WTC11 (cell line): Measurements from ENCODE around the gene BORCS8. TPM values are rescaled to one million over a fixed set of nuclear protein-coding genes. Genes with fewer than 3 reads are reported as not detected.

Experiments used
- ATAC-seq: fragments of 200-7000 bp; cut with Tn5 transposase; 2 replicates; pipeline ENCODE4 v1.10.0; 2021; ENCODE audit warnings: mild to moderate bottlenecking, moderate library complexity
- CTCF ChIA-PET: fragments of 300-600 bp; sonication (Branson Sonifier 250); formaldehyde crosslinking; loops from one replicate; lab custom pipeline; 2021; ENCODE audit warnings: antibody characterized with exemption; lab: Charles Lee
- POLR2A ChIA-PET: fragments of 350-600 bp; sonication (Branson Sonifier 250); formaldehyde crosslinking; loops from one replicate; lab custom pipeline; 2021; ENCODE audit warnings: antibody characterized with exemption; lab: Charles Lee
- DNase-seq: peaks from one replicate; pipeline ENCODE4 v3.0.0; 2021; ENCODE audit warnings: low spot score
- H3K27ac Mint-ChIP-seq: 2 replicates; pipeline ENCODE4 v1.8.0; 2021; ENCODE audit warnings: mixed read lengths
- H3K27me3 Mint-ChIP-seq: 2 replicates; pipeline ENCODE4 v1.8.0; 2021; ENCODE audit warnings: low read depth, mild to moderate bottlenecking, moderate library complexity, mixed read lengths
- H3K36me3 Mint-ChIP-seq: 2 replicates; pipeline ENCODE4 v1.8.0; 2021; ENCODE audit warnings: mixed read lengths
- H3K4me1 Mint-ChIP-seq: 2 replicates; pipeline ENCODE4 v1.8.0; 2022; ENCODE audit warnings: mixed read lengths
- H3K4me3 Mint-ChIP-seq: 2 replicates; pipeline ENCODE4 v1.8.0; 2021; ENCODE audit warnings: mild to moderate bottlenecking, moderate library complexity, mixed read lengths
- H3K9me3 Mint-ChIP-seq: 2 replicates; pipeline ENCODE4 v1.8.0; 2021; ENCODE audit warnings: mixed read lengths
- AFF4 ChIP-seq: sonication (generic); formaldehyde crosslinking; IDR thresholded peaks from 2 replicates; pipeline ENCODE4 v1.8.1; 2023; ENCODE audit warnings: mild to moderate bottlenecking, missing genetic modification reagents, borderline replicate concordance
- ATF1 ChIP-seq: sonication (generic); formaldehyde crosslinking; IDR thresholded peaks from 2 replicates; pipeline ENCODE4 v1.8.1; 2023; ENCODE audit warnings: mild to moderate bottlenecking, moderate library complexity, missing genetic modification reagents
- CREM ChIP-seq: sonication (generic); formaldehyde crosslinking; IDR thresholded peaks from 2 replicates; pipeline ENCODE4 v1.8.1; 2022; ENCODE audit warnings: mild to moderate bottlenecking, missing genetic modification reagents, moderate library complexity
- CTCF ChIP-seq: fragments of 200-600 bp; IDR thresholded peaks from 2 replicates; pipeline ENCODE4 v1.8.0; 2022; ENCODE audit warnings: antibody characterized with exemption
- ESRRA ChIP-seq: sonication (generic); formaldehyde crosslinking; IDR thresholded peaks from 2 replicates; pipeline ENCODE4 v1.8.1; 2022; ENCODE audit warnings: mild to moderate bottlenecking, missing genetic modification reagents, borderline replicate concordance
- FOXJ3 ChIP-seq: sonication (generic); formaldehyde crosslinking; IDR thresholded peaks from 2 replicates; pipeline ENCODE4 v1.9.0; 2021; ENCODE audit warnings: missing genetic modification reagents, mild to moderate bottlenecking, borderline replicate concordance
- IRF2 ChIP-seq: sonication (generic); formaldehyde crosslinking; IDR thresholded peaks from 2 replicates; pipeline ENCODE4 v1.8.0; 2022; ENCODE audit warnings: low read depth, missing genetic modification reagents, borderline replicate concordance
- JAZF1 ChIP-seq: fragments of 250-450 bp; sonication (Bioruptor Pico); IDR thresholded peaks from 2 replicates; pipeline ENCODE4 v1.9.0; 2021; ENCODE audit warnings: moderate library complexity, mild to moderate bottlenecking, inconsistent platforms
- MAX ChIP-seq: sonication (generic); formaldehyde crosslinking; IDR thresholded peaks from 2 replicates; pipeline ENCODE4 v1.8.0; 2022; ENCODE audit warnings: mild to moderate bottlenecking, missing genetic modification reagents
- PREB ChIP-seq: sonication (generic); formaldehyde crosslinking; IDR thresholded peaks from 2 replicates; pipeline ENCODE4 v1.8.1; 2022; ENCODE audit warnings: mild to moderate bottlenecking, missing genetic modification reagents, moderate library complexity, borderline replicate concordance
- SMAD4 ChIP-seq: sonication (generic); formaldehyde crosslinking; IDR thresholded peaks from 2 replicates; pipeline ENCODE4 v1.8.0; 2022; ENCODE audit warnings: mild to moderate bottlenecking, missing genetic modification reagents
- SOX15 ChIP-seq: fragments of 250-450 bp; sonication (Bioruptor Pico); IDR thresholded peaks from 2 replicates; pipeline ENCODE4 v1.9.0; 2021; ENCODE audit warnings: mild to moderate bottlenecking
- SP1 ChIP-seq: sonication (generic); formaldehyde crosslinking; conservative IDR thresholded peaks from 2 replicates; pipeline ENCODE4 v1.8.1; 2022; ENCODE audit warnings: missing genetic modification reagents
- TEAD1 ChIP-seq: sonication (generic); formaldehyde crosslinking; IDR thresholded peaks from 2 replicates; pipeline ENCODE4 v1.8.0; 2022; ENCODE audit warnings: mild to moderate bottlenecking, missing genetic modification reagents
- TEAD4 ChIP-seq: sonication (generic); formaldehyde crosslinking; IDR thresholded peaks from 2 replicates; pipeline ENCODE4 v1.8.0; 2022; ENCODE audit warnings: mild to moderate bottlenecking, missing genetic modification reagents
- USF2 ChIP-seq: sonication (generic); formaldehyde crosslinking; IDR thresholded peaks from 2 replicates; pipeline ENCODE4 v1.8.1; 2023; ENCODE audit warnings: mild to moderate bottlenecking, missing genetic modification reagents, moderate library complexity
- ZBTB21 ChIP-seq: sonication (generic); formaldehyde crosslinking; IDR thresholded peaks from 2 replicates; pipeline ENCODE4 v1.8.1; 2023; ENCODE audit warnings: mild to moderate bottlenecking, missing genetic modification reagents, borderline replicate concordance
- ZNF263 ChIP-seq: sonication (generic); formaldehyde crosslinking; IDR thresholded peaks from 2 replicates; pipeline ENCODE4 v1.8.1; 2022; ENCODE audit warnings: low read depth, mild to moderate bottlenecking, moderate library complexity, missing genetic modification reagents
- ZNF425 ChIP-seq: fragments of 250-450 bp; sonication (Bioruptor Pico); conservative IDR thresholded peaks from 2 replicates; pipeline ENCODE4 v1.9.0; 2021; ENCODE audit warnings: mild to moderate bottlenecking
- total RNA-seq: library from RNA; stranded (reverse); gene quantifications from 3 replicates; pipeline ENCODE4 v1.2.3, GENCODE V29; 2021
- TF ChIP-seq, protein P1 (sequence below): sonication (generic); formaldehyde crosslinking; IDR thresholded peaks from 2 replicates; pipeline ENCODE4 v1.8.1; 2023; ENCODE audit warnings: mild to moderate bottlenecking, missing genetic modification reagents, moderate library complexity

BORCS8 gene
- total RNA-seq, 1 experiment from 2014 or later, result 20.9 TPM

DNA sequence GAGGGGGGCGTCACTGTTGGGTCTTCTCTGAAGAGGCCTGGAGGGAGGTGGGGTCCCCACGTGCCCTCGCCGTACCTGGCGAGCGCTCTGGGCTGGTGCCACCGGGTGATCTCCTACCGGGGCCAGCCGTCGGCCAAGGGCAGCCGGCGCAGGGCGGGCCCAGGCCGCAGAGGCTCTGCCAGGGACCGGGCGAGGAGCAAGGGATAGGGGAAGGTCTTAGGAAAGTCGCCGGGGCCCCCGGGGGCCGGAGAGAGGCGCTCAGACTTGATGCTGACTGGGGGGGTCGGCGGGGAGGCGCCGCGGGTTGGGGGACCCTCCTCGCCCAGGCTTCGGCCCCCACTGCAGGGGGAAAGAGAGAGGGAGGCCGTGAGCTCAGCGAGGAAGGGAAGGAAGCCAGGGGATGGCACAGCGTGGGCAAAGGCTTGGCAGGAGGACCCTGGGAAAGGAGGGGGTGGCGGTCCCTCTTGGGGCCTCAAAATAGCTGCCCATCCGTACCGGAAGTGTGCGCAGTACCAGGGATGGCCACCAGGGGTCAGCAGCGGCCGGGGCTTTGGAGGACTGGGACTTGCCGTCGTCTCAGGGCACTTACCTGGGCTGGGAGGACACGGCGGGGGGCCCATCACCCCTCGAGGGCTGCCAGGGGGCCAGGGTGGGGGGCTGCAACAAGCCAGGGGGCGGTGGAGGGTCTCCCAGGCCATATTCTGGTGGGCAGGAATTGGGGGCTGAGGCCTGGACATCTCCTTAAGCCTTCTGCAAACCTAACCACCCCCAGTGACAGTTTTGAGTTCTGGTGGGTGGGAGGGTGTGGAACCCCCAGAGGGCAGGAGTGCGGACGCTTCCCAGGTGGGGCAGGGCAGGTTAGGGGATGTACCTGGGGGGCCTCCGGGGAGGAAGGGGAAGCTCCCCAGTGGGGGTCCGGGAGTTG lies 46.0 kb downstream of the BORCS8 start:
- H3K36me3 Mint-ChIP-seq, result no peaks in the 10 kb centered on the region
- H3K4me3 Mint-ChIP-seq, result no peak overlapping the region
- H3K27me3 Mint-ChIP-seq, result peaks cover 31% of the 10 kb centered on the region
- no peaks in the 10 kb centered on the region for H3K9me3 Mint-ChIP-seq
- peak; percentile 98 for TF ChIP-seq CTCF
- no peak for TF ChIP-seq FOXJ3 (CRISPR knock-in tag)
- no peak for TF ChIP-seq ZNF263 (CRISPR knock-in tag)
- TF ChIP-seq AFF4 (CRISPR knock-in tag), result no peak
- no peak for TF ChIP-seq CREM (CRISPR knock-in tag)
- TF ChIP-seq SP1, result 0 out of 2 replicates have a peak, but pooled peaks have one; percentile 37
- ChIA-PET POLR2A (interaction anchor here (1.0 kb wide), 1 partner anchor 46 kb away, joined by 9 read pairs; the partner anchor contains the start of genes BORCS8 and RFXANK), CTCF (interaction anchor here (0.5 to 3.8 kb wide), 32 partner anchors 9 to 1920 kb away, joined by 3 to 52 read pairs (median 4); partner anchors contain the start of genes BORCS8, MEF2B, NR2C2AP and RFXANK)
- H3K4me1 Mint-ChIP-seq, result no peaks in the 10 kb centered on the region
- DNase-seq (peak; percentile 94), ATAC-seq (peak; percentile 83)
- no peak overlapping the region for H3K27ac Mint-ChIP-seq

GRCh38 chr19:19145281-19145680 lies 46.7 kb downstream of the BORCS8 start:
- Mint-ChIP-seq H3K27ac (no peak overlapping the region), H3K27me3 (peaks cover 37% of the 10 kb centered on the region), H3K9me3 (no peaks in the 10 kb centered on the region), H3K4me3 (no peak overlapping the region), H3K36me3 (no peaks in the 10 kb centered on the region), H3K4me1 (no peaks in the 10 kb centered on the region)
- POLR2A ChIA-PET, result interaction anchor here (1.0 kb wide), 1 partner anchor 46 kb away, joined by 9 read pairs; the partner anchor contains the start of genes BORCS8 and RFXANK
- CTCF ChIA-PET, result interaction anchor here (0.5 to 3.8 kb wide), 29 partner anchors 8 to 94 kb away, joined by 3 to 52 read pairs (median 3); partner anchors contain the start of genes BORCS8, MEF2B, NR2C2AP and RFXANK
- no peak for TF ChIP-seq ZBTB21
- no peak for TF ChIP-seq ESRRA (CRISPR knock-in tag)
- no peak for TF ChIP-seq SOX15 (CRISPR knock-in tag)
- TF ChIP-seq ZNF263 (CRISPR knock-in tag), result no peak
- no peak for TF ChIP-seq TEAD4 (CRISPR knock-in tag)
- TF ChIP-seq MAX (CRISPR knock-in tag), result no peak
- no peak for TF ChIP-seq JAZF1 (CRISPR knock-in tag)
- TF ChIP-seq USF2 (CRISPR knock-in tag), result no peak
- TF ChIP-seq IRF2, result no peak
- no peak for TF ChIP-seq PREB (CRISPR knock-in tag)
- TF ChIP-seq TEAD1, result no peak
- no peak for TF ChIP-seq SMAD4 (CRISPR knock-in tag)
- no peak for TF ChIP-seq ZNF425 (CRISPR knock-in tag)
- no peak for TF ChIP-seq ATF1
- TF ChIP-seq, protein P1, sequence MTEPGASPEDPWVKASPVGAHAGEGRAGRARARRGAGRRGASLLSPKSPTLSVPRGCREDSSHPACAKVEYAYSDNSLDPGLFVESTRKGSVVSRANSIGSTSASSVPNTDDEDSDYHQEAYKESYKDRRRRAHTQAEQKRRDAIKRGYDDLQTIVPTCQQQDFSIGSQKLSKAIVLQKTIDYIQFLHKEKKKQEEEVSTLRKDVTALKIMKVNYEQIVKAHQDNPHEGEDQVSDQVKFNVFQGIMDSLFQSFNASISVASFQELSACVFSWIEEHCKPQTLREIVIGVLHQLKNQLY (CRISPR knock-in tag), result no peak
- ATAC-seq (no peak), DNase-seq (no peak)
